SK-N-SH treated with all-trans-retinoic acid at 6 μM for 48 hours (cell line): ENCODE measurements around the gene RYR1.

ENCODE experiments used
- ARNTL ChIP-seq: fragments of 450-650 bp; formaldehyde crosslinking; IDR thresholded peaks from 2 replicates; pipeline ENCODE4 v1.5.0; 2020; ENCODE audit warnings: low read depth, mild to moderate bottlenecking, moderate library complexity, borderline replicate concordance
- BACH2 ChIP-seq: fragments of 250-450 bp; sonication (Bioruptor Pico); IDR thresholded peaks from 2 replicates; pipeline ENCODE4 v1.9.0; 2021; ENCODE audit warnings: mild to moderate bottlenecking, borderline replicate concordance
- GLIS3 ChIP-seq: fragments of 250-450 bp; sonication (Bioruptor Pico); IDR thresholded peaks from 2 replicates; pipeline ENCODE4 v1.5.0; 2020; ENCODE audit warnings: mild to moderate bottlenecking, moderate library complexity
- ISL1 ChIP-seq: fragments of 250-450 bp; sonication (Bioruptor Pico); IDR thresholded peaks from 2 replicates; pipeline ENCODE4 v2.1.2; 2022; ENCODE audit warnings: mild to moderate bottlenecking, moderate library complexity
- PPARA ChIP-seq: fragments of 250-450 bp; sonication (Bioruptor Pico); IDR thresholded peaks from 2 replicates; pipeline ENCODE4 v1.5.0; 2020; ENCODE audit warnings: mild to moderate bottlenecking, borderline replicate concordance
- RARB ChIP-seq: fragments of 250-450 bp; sonication (Bioruptor Pico); IDR thresholded peaks from 2 replicates; pipeline ENCODE4 v1.8.0; 2021; ENCODE audit warnings: mild to moderate bottlenecking, moderate library complexity
- SNAI2 ChIP-seq: fragments of 250-450 bp; sonication (Bioruptor Pico); IDR thresholded peaks from 2 replicates; pipeline ENCODE4 v1.5.0; 2020; ENCODE audit warnings: mild to moderate bottlenecking, moderate library complexity
- TOX ChIP-seq: fragments of 250-450 bp; sonication (Bioruptor Pico); IDR thresholded peaks from 2 replicates; pipeline ENCODE4 v1.8.0; 2021; ENCODE audit warnings: mild to moderate bottlenecking, moderate library complexity, borderline replicate concordance
- ZFP3 ChIP-seq: fragments of 250-450 bp; sonication (Bioruptor Pico); IDR thresholded peaks from 2 replicates; pipeline ENCODE4 v1.5.0; 2020; ENCODE audit warnings: mild to moderate bottlenecking, moderate library complexity
- ZFP30 ChIP-seq: fragments of 450-650 bp; formaldehyde crosslinking; IDR thresholded peaks from 2 replicates; pipeline ENCODE4 v1.5.0; 2022; ENCODE audit warnings: mild to moderate bottlenecking, moderate library complexity
- ZNF565 ChIP-seq: fragments of 450-650 bp; formaldehyde crosslinking; conservative IDR thresholded peaks from 2 replicates; pipeline ENCODE4 v1.5.0; 2020; ENCODE audit warnings: low read depth, mild to moderate bottlenecking, moderate library complexity
- TF ChIP-seq, protein P1 (sequence below): fragments of 250-450 bp; sonication (Bioruptor Pico); IDR thresholded peaks from 2 replicates; pipeline ENCODE4 v1.8.0; 2020; ENCODE audit warnings: mild to moderate bottlenecking, moderate library complexity, borderline replicate concordance
- TF ChIP-seq, protein P2 (sequence below): fragments of 250-450 bp; sonication (Bioruptor Pico); IDR thresholded peaks from 2 replicates; pipeline ENCODE4 v1.5.1; 2020; ENCODE audit warnings: low read depth, mild to moderate bottlenecking, moderate library complexity
- TF ChIP-seq, protein P3 (sequence below): fragments of 250-450 bp; sonication (Bioruptor Pico); IDR thresholded peaks from 2 replicates; pipeline ENCODE4 v1.5.0; 2020; ENCODE audit warnings: mild to moderate bottlenecking, moderate library complexity

DNA sequence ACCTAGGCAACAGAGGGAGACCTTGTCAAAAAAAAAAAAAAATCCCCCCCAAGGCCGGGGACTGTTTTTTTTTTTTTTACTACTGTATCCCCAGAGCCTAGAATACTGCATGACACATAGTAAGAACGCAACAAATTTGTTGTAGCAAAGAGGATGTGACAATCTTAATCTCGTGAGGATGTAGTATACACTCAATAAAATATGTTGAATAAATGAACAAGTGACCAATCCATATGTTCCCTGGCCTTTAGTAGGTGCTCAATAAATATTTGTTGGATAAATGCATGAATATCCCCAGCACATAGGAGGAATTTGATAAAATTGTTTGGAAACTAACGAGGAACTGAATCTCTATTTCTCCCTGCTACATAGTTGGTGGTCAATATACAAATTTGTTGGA is 108.5 kb downstream of the RYR1 start:
- TF ChIP-seq RARB (CRISPR knock-in tag) (no peak), BACH2 (CRISPR knock-in tag) (no peak), ARNTL (no peak), SNAI2 (CRISPR knock-in tag) (no peak), ZFP30 (CRISPR knock-in tag) (no peak), PPARA (CRISPR knock-in tag) (no peak), ZFP3 (CRISPR knock-in tag) (no peak), GLIS3 (CRISPR knock-in tag) (no peak), ZNF565 (CRISPR knock-in tag) (no peak), TOX (CRISPR knock-in tag) (no peak), ISL1 (CRISPR knock-in tag) (no peak)
- TF ChIP-seq, protein P1, sequence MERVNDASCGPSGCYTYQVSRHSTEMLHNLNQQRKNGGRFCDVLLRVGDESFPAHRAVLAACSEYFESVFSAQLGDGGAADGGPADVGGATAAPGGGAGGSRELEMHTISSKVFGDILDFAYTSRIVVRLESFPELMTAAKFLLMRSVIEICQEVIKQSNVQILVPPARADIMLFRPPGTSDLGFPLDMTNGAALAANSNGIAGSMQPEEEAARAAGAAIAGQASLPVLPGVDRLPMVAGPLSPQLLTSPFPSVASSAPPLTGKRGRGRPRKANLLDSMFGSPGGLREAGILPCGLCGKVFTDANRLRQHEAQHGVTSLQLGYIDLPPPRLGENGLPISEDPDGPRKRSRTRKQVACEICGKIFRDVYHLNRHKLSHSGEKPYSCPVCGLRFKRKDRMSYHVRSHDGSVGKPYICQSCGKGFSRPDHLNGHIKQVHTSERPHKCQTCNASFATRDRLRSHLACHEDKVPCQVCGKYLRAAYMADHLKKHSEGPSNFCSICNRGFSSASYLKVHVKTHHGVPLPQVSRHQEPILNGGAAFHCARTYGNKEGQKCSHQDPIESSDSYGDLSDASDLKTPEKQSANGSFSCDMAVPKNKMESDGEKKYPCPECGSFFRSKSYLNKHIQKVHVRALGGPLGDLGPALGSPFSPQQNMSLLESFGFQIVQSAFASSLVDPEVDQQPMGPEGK (CRISPR knock-in tag) = no peak
- TF ChIP-seq, protein P2, sequence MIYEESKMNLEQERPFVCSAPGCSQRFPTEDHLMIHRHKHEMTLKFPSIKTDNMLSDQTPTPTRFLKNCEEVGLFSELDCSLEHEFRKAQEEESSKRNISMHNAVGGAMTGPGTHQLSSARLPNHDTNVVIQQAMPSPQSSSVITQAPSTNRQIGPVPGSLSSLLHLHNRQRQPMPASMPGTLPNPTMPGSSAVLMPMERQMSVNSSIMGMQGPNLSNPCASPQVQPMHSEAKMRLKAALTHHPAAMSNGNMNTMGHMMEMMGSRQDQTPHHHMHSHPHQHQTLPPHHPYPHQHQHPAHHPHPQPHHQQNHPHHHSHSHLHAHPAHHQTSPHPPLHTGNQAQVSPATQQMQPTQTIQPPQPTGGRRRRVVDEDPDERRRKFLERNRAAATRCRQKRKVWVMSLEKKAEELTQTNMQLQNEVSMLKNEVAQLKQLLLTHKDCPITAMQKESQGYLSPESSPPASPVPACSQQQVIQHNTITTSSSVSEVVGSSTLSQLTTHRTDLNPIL (CRISPR knock-in tag) = no peak
- TF ChIP-seq, protein P3, sequence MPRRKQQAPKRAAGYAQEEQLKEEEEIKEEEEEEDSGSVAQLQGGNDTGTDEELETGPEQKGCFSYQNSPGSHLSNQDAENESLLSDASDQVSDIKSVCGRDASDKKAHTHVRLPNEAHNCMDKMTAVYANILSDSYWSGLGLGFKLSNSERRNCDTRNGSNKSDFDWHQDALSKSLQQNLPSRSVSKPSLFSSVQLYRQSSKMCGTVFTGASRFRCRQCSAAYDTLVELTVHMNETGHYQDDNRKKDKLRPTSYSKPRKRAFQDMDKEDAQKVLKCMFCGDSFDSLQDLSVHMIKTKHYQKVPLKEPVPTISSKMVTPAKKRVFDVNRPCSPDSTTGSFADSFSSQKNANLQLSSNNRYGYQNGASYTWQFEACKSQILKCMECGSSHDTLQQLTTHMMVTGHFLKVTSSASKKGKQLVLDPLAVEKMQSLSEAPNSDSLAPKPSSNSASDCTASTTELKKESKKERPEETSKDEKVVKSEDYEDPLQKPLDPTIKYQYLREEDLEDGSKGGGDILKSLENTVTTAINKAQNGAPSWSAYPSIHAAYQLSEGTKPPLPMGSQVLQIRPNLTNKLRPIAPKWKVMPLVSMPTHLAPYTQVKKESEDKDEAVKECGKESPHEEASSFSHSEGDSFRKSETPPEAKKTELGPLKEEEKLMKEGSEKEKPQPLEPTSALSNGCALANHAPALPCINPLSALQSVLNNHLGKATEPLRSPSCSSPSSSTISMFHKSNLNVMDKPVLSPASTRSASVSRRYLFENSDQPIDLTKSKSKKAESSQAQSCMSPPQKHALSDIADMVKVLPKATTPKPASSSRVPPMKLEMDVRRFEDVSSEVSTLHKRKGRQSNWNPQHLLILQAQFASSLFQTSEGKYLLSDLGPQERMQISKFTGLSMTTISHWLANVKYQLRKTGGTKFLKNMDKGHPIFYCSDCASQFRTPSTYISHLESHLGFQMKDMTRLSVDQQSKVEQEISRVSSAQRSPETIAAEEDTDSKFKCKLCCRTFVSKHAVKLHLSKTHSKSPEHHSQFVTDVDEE (CRISPR knock-in tag) = no peak
